Measurements from ENCODE around the gene EXOSC5. TPM values are rescaled to one million over a fixed set of nuclear protein-coding genes. Genes with fewer than 3 reads are reported as not detected.
"Not testable (repeated sequence)": the region's sequence is repeated elsewhere in the genome, so short reads cannot be mapped to it uniquely, and the experiment has no call there.

The EXOSC5 gene
- total RNA-seq, 2 donors from 2014 or later: 12.0 to 13.0 TPM

- Mint-ChIP-seq H3K4me3 (no peak overlapping the region), H3K36me3 (ENCODE audit: low read depth) (no peaks in the 10 kb centered on the region)
These were observed 12.8 kb downstream of the EXOSC5 start for GRCh38 chr19:41384351-41384750.

GRCh38 chr19:41381536-41381935 is 15.6 kb downstream of the EXOSC5 start:
- H3K27me3 Mint-ChIP-seq; H3K36me3 Mint-ChIP-seq (ENCODE audit: low read depth); H3K4me1 Mint-ChIP-seq; ATAC-seq; H3K4me3 Mint-ChIP-seq; H3K9me3 ChIP-seq (ENCODE audit: control insufficient read depth, low read length, poor library complexity, severe bottlenecking); DNase-seq: not testable (repeated sequence)
- H3K27ac Mint-ChIP-seq: peak overlapping the region; percentile 53

More at GRCh38 chr19:41384351-41384750, 12.8 kb downstream of the EXOSC5 start:
- H3K4me1 Mint-ChIP-seq: peaks cover 3% of the 10 kb centered on the region
- ATAC-seq: no peak
- DNase-seq: no peak
- H3K27ac Mint-ChIP-seq: peak overlapping the region; percentile 61
- no peaks in the 10 kb centered on the region for H3K27me3 Mint-ChIP-seq
- H3K9me3 ChIP-seq (ENCODE audit: control insufficient read depth, low read length, poor library complexity, severe bottlenecking): no peaks in the 10 kb centered on the region

- Mint-ChIP-seq H3K36me3 (ENCODE audit: low read depth) (no peaks in the 10 kb centered on the region), H3K4me3 (no peak overlapping the region), H3K4me1 (peaks cover 11% of the 10 kb centered on the region), H3K27ac (no peak overlapping the region), H3K27me3 (no peaks in the 10 kb centered on the region)
- DNase-seq: no peak
- no peaks in the 10 kb centered on the region for H3K9me3 ChIP-seq (ENCODE audit: control insufficient read depth, low read length, poor library complexity, severe bottlenecking)
- peak; percentile 53 for ATAC-seq
These were observed 19.0 kb downstream of the EXOSC5 start for GRCh38 chr19:41377977-41378709.

GRCh38 chr19:41376998-41377365 is 20.2 kb downstream of the EXOSC5 start:
- H3K4me1 Mint-ChIP-seq: peaks cover 11% of the 10 kb centered on the region
- ATAC-seq: peak; percentile 51
- H3K27me3 Mint-ChIP-seq: no peaks in the 10 kb centered on the region
- H3K9me3 ChIP-seq (ENCODE audit: control insufficient read depth, low read length, poor library complexity, severe bottlenecking): no peaks in the 10 kb centered on the region
- DNase-seq: no peak
- H3K27ac Mint-ChIP-seq: peak overlapping the region; percentile 84
- peak overlapping the region; percentile 91 for H3K4me3 Mint-ChIP-seq
- H3K36me3 Mint-ChIP-seq (ENCODE audit: low read depth): no peaks in the 10 kb centered on the region

- H3K4me1 Mint-ChIP-seq: peaks cover 12% of the 10 kb centered on the region
- no peaks in the 10 kb centered on the region for H3K9me3 ChIP-seq (ENCODE audit: control insufficient read depth, low read length, poor library complexity, severe bottlenecking)
- H3K27ac Mint-ChIP-seq: peak within 1 kb of the TSS; percentile 84
- ATAC-seq (peak; percentile 65), DNase-seq (no peak)
- H3K27me3 Mint-ChIP-seq: no peaks in the 10 kb centered on the region
- H3K4me3 Mint-ChIP-seq: peak within 1 kb of the TSS; percentile 91
- H3K36me3 Mint-ChIP-seq (ENCODE audit: low read depth): no peaks in the 10 kb centered on the region
These were observed 20.7 kb downstream of the EXOSC5 start, which contains the start of gene TMEM91 for GRCh38 chr19:41376241-41376997. TSS of gene TMEM91 (plus strand) at chr19:41376533. CDS start at chr19:41378310, 1,777 bp downstream.

GRCh38 chr19:41373993-41374392 is 23.2 kb downstream of the EXOSC5 start:
- no peaks in the 10 kb centered on the region for H3K9me3 ChIP-seq (ENCODE audit: control insufficient read depth, low read length, poor library complexity, severe bottlenecking)
- no peak overlapping the region for H3K4me3 Mint-ChIP-seq
- peaks cover 2% of the 10 kb centered on the region for H3K36me3 Mint-ChIP-seq (ENCODE audit: low read depth)
- peaks cover 14% of the 10 kb centered on the region for H3K4me1 Mint-ChIP-seq
- no peak for ATAC-seq
- no peaks in the 10 kb centered on the region for H3K27me3 Mint-ChIP-seq
- no peak for DNase-seq
- H3K27ac Mint-ChIP-seq: no peak overlapping the region

GRCh38 chr19:41372501-41372900 is 24.7 kb downstream of the EXOSC5 start:
- Mint-ChIP-seq H3K4me3 (no peak overlapping the region), H3K36me3 (ENCODE audit: low read depth) (peaks cover 2% of the 10 kb centered on the region), H3K27ac (no peak overlapping the region), H3K4me1 (peaks cover 14% of the 10 kb centered on the region), H3K27me3 (no peaks in the 10 kb centered on the region)
- DNase-seq: no peak
- no peak for ATAC-seq
- H3K9me3 ChIP-seq (ENCODE audit: control insufficient read depth, low read length, poor library complexity, severe bottlenecking): no peaks in the 10 kb centered on the region

GRCh38 chr19:41371541-41371940 is 25.6 kb downstream of the EXOSC5 start:
- Mint-ChIP-seq H3K36me3 (ENCODE audit: low read depth) (peaks cover 2% of the 10 kb centered on the region), H3K27me3 (no peaks in the 10 kb centered on the region), H3K4me3 (no peak overlapping the region), H3K4me1 (peaks cover 7% of the 10 kb centered on the region), H3K27ac (no peak overlapping the region)
- H3K9me3 ChIP-seq (ENCODE audit: control insufficient read depth, low read length, poor library complexity, severe bottlenecking): no peaks in the 10 kb centered on the region
- no peak for DNase-seq
- no peak for ATAC-seq

- not testable (repeated sequence) for H3K4me3 Mint-ChIP-seq; ATAC-seq; H3K9me3 ChIP-seq (ENCODE audit: control insufficient read depth, low read length, poor library complexity, severe bottlenecking); H3K27ac Mint-ChIP-seq; H3K4me1 Mint-ChIP-seq; H3K36me3 Mint-ChIP-seq (ENCODE audit: low read depth); H3K27me3 Mint-ChIP-seq; DNase-seq
These were observed 26.0 kb downstream of the EXOSC5 start for GRCh38 chr19:41371119-41371518.

- H3K27ac Mint-ChIP-seq: no peak overlapping the region
- peaks cover 4% of the 10 kb centered on the region for H3K36me3 Mint-ChIP-seq (ENCODE audit: low read depth)
- peaks cover 6% of the 10 kb centered on the region for H3K4me1 Mint-ChIP-seq
These were observed 27.4 kb downstream of the EXOSC5 start for GRCh38 chr19:41369769-41370168.

GRCh38 chr19:41367848-41368301 is 29.3 kb downstream of the EXOSC5 start:
- Mint-ChIP-seq H3K27me3 (no peaks in the 10 kb centered on the region), H3K4me3 (no peak overlapping the region), H3K27ac (no peak overlapping the region), H3K4me1 (peaks cover 15% of the 10 kb centered on the region), H3K36me3 (ENCODE audit: low read depth) (peaks cover 4% of the 10 kb centered on the region)
- no peak for ATAC-seq
- no peaks in the 10 kb centered on the region for H3K9me3 ChIP-seq (ENCODE audit: control insufficient read depth, low read length, poor library complexity, severe bottlenecking)
- DNase-seq: no peak

More at GRCh38 chr19:41369769-41370168, 27.4 kb downstream of the EXOSC5 start:
- DNase-seq (no peak), ATAC-seq (no peak)
- no peaks in the 10 kb centered on the region for H3K9me3 ChIP-seq (ENCODE audit: control insufficient read depth, low read length, poor library complexity, severe bottlenecking)
- Mint-ChIP-seq H3K4me3 (no peak overlapping the region), H3K27me3 (no peaks in the 10 kb centered on the region)

GRCh38 chr19:41366089-41366488 is 31.1 kb downstream of the EXOSC5 start:
- DNase-seq (no peak), ATAC-seq (no peak)
- H3K9me3 ChIP-seq (ENCODE audit: control insufficient read depth, low read length, poor library complexity, severe bottlenecking): no peaks in the 10 kb centered on the region
- Mint-ChIP-seq H3K27ac (no peak overlapping the region), H3K4me3 (no peak overlapping the region), H3K36me3 (ENCODE audit: low read depth) (peaks cover 2% of the 10 kb centered on the region), H3K4me1 (peaks cover 18% of the 10 kb centered on the region), H3K27me3 (no peaks in the 10 kb centered on the region)

GRCh38 chr19:41364524-41365391 is 32.4 kb downstream of the EXOSC5 start:
- no peak for DNase-seq
- peaks cover 24% of the 10 kb centered on the region for H3K4me1 Mint-ChIP-seq
- H3K27ac Mint-ChIP-seq: peak overlapping the region; percentile 96
- peaks cover 2% of the 10 kb centered on the region for H3K36me3 Mint-ChIP-seq (ENCODE audit: low read depth)
- H3K9me3 ChIP-seq (ENCODE audit: control insufficient read depth, low read length, poor library complexity, severe bottlenecking): no peaks in the 10 kb centered on the region
- no peak for ATAC-seq
- H3K4me3 Mint-ChIP-seq: peak overlapping the region; percentile 89
- no peaks in the 10 kb centered on the region for H3K27me3 Mint-ChIP-seq
